ENCODE data around the gene ARL11. TPM values are rescaled to one million over a fixed set of nuclear protein-coding genes. Genes with fewer than 3 reads are reported as not detected.
A peak's percentile ranks its signal among the peaks of the same experiment; 100 is the strongest.

Gene ARL11
- total RNA-seq (2021; fragmentation: NEBNext Ultra II Directional; extraction: Animal tissue kit (Norgen Biotek cat#: 25700)): not detected
- long read RNA-seq: 0 reads

- no peaks in the 10 kb centered on the region for H3K36me3 Mint-ChIP-seq (ENCODE audit: low read depth)
- no peak for DNase-seq
- H3K4me3 Mint-ChIP-seq: no peak within 1 kb of the TSS
- H3K9me3 Mint-ChIP-seq: no peaks in the 10 kb centered on the region
- H3K27me3 Mint-ChIP-seq (ENCODE audit: insufficient read depth): peaks cover 6% of the 10 kb centered on the region
- H3K27ac Mint-ChIP-seq: no peak within 1 kb of the TSS
- H3K4me1 Mint-ChIP-seq (ENCODE audit: low read depth): peaks cover 15% of the 10 kb centered on the region
- no peak for TF ChIP-seq CTCF (IDR thresholded peaks at IDR 0.05)
Observed at GRCh38 chr13:49627831-49628652, at the start of gene ARL11. Gene ARL11 (plus strand): TSS chr13:49628507. CDS start chr13:49630448, 1,941 bp downstream.

- H3K27ac Mint-ChIP-seq: no peak overlapping the region
- no peak for DNase-seq
- H3K36me3 Mint-ChIP-seq (ENCODE audit: low read depth): peaks cover 18% of the 10 kb centered on the region; the same call in 1 of the 2 replicates
Observed at GRCh38 chr13:49579501-49579900, 48.8 kb upstream of the ARL11 start.

GRCh38 chr13:49580980-49581680 is 47.2 kb upstream of the ARL11 start:
- Mint-ChIP-seq H3K27me3 (ENCODE audit: insufficient read depth) (no peaks in the 10 kb centered on the region; the same call in 1 of the 2 replicates), H3K4me1 (ENCODE audit: low read depth) (peaks cover 17% of the 10 kb centered on the region), H3K4me3 (no peak overlapping the region), H3K9me3 (no peaks in the 10 kb centered on the region), H3K36me3 (ENCODE audit: low read depth) (peaks cover 8% of the 10 kb centered on the region; the same call in 1 of the 2 replicates), H3K27ac (no peak overlapping the region)
- DNase-seq: no peak
- TF ChIP-seq CTCF (IDR thresholded peaks at IDR 0.05): no peak

More at GRCh38 chr13:49579501-49579900, 48.8 kb upstream of the ARL11 start:
- H3K9me3 Mint-ChIP-seq: no peaks in the 10 kb centered on the region
- H3K4me3 Mint-ChIP-seq: no peak overlapping the region
- no peaks in the 10 kb centered on the region; the same call in 1 of the 2 replicates for H3K27me3 Mint-ChIP-seq (ENCODE audit: insufficient read depth)
- TF ChIP-seq CTCF (IDR thresholded peaks at IDR 0.05): no peak
- peaks cover 10% of the 10 kb centered on the region for H3K4me1 Mint-ChIP-seq (ENCODE audit: low read depth)

- peak overlapping the region; percentile 78 for H3K27ac Mint-ChIP-seq
- H3K27me3 Mint-ChIP-seq (ENCODE audit: insufficient read depth): no peaks in the 10 kb centered on the region; the same call in 1 of the 2 replicates
- peaks cover 32% of the 10 kb centered on the region for H3K4me1 Mint-ChIP-seq (ENCODE audit: low read depth)
- no peak for DNase-seq
- TF ChIP-seq CTCF (IDR thresholded peaks at IDR 0.05): no peak
- H3K4me3 Mint-ChIP-seq: peak overlapping the region; percentile 95
- no peaks in the 10 kb centered on the region for H3K9me3 Mint-ChIP-seq
- peaks cover 5% of the 10 kb centered on the region; the same call in 1 of the 2 replicates for H3K36me3 Mint-ChIP-seq (ENCODE audit: low read depth)
Observed at GRCh38 chr13:49584771-49585182, 43.5 kb upstream of the ARL11 start.

GRCh38 chr13:49585220-49586157 is 42.8 kb upstream of the ARL11 start, which contains the start of gene RCBTB1:
Gene RCBTB1 (minus strand): TSS chr13:49585558. CDS start chr13:49567279, 18,279 bp downstream.
- Mint-ChIP-seq H3K9me3 (no peaks in the 10 kb centered on the region), H3K4me1 (ENCODE audit: low read depth) (peaks cover 32% of the 10 kb centered on the region), H3K36me3 (ENCODE audit: low read depth) (no peaks in the 10 kb centered on the region), H3K27ac (peak within 1 kb of the TSS; percentile 78), H3K27me3 (ENCODE audit: insufficient read depth) (no peaks in the 10 kb centered on the region; the same call in 1 of the 2 replicates), H3K4me3 (peak within 1 kb of the TSS; percentile 95)
- no peak for DNase-seq
- TF ChIP-seq CTCF (IDR thresholded peaks at IDR 0.05): no peak
